ENCODE data around the gene LRRC36.

- TF ChIP-seq, protein P1, sequence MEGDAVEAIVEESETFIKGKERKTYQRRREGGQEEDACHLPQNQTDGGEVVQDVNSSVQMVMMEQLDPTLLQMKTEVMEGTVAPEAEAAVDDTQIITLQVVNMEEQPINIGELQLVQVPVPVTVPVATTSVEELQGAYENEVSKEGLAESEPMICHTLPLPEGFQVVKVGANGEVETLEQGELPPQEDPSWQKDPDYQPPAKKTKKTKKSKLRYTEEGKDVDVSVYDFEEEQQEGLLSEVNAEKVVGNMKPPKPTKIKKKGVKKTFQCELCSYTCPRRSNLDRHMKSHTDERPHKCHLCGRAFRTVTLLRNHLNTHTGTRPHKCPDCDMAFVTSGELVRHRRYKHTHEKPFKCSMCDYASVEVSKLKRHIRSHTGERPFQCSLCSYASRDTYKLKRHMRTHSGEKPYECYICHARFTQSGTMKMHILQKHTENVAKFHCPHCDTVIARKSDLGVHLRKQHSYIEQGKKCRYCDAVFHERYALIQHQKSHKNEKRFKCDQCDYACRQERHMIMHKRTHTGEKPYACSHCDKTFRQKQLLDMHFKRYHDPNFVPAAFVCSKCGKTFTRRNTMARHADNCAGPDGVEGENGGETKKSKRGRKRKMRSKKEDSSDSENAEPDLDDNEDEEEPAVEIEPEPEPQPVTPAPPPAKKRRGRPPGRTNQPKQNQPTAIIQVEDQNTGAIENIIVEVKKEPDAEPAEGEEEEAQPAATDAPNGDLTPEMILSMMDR (conservative IDR thresholded peaks at IDR 0.05; ENCODE audit: low read length): no peak
- TF ChIP-seq EZH2phosphoT487 (IDR thresholded peaks at IDR 0.05; ENCODE audit: borderline replicate concordance): no peak
Observed at GRCh38 chr16:67423015-67423414, 96.4 kb downstream of the LRRC36 start.

All from Loucy (cell line).